ENCODE results near the gene CCDC78.

CCDC78 gene
- 2.2 to 3.9 reads per million in 2 donors for total RNA-seq

DNA sequence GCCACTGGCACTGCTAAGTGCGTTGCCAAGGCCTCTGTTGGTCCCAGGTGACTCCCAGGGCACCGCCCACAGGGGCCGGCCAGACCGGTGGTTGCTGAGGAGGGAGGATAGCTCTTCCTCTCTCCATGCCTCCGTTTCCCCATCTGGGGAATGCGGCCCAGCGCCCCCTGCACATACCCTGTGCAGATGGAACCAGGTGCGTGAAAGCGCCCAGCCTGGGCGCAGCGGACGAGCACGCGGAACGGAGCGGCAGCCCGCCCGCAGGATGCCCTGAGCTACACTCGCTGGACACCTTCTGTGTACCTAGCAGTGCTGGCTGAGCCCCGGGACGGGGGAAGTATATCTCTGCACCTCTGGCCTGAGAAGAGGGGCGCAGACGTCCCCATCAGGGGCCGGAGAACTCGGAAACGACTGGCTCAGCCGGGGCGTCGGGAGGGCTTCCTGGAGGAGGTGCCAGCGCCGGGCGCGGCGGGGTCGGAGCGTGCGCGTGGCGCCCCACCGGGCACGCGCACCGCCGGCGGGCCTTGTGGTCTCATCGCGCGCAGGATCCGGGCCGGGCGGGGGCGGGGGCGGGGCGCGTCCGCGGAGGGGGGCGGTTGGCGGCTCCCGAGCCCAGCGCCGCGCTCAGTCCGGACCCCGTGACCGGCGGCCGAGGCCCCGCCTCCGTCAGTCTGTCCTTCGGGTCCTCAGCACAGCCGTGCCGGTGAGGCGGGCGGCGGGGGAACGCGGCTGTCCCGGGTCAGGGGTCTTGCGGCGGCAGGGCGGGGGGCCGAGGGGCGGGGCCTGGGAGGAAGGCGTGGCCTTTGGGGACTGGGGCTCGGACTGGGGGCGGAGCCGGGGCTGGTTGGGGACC lies at the start of gene CCDC78, which contains the start of gene HAGHL:
Gene CCDC78 (minus strand): TSS at position 6 of the 853 bp plus-strand sequence. CDS start 76 bp downstream, outside the sequence.
Gene HAGHL (plus strand): TSS at position 669 of the 853 bp plus-strand sequence. CDS start 404 bp downstream, outside the sequence.
- DNase-seq: peak; percentile 57

- no peak for DNase-seq
Measured at GRCh38 chr16:775236-775796, 49.1 kb upstream of the CCDC78 start.

GRCh38 chr16:774086-775001 lies 48.1 kb upstream of the CCDC78 start:
- DNase-seq: no peak

DNA sequence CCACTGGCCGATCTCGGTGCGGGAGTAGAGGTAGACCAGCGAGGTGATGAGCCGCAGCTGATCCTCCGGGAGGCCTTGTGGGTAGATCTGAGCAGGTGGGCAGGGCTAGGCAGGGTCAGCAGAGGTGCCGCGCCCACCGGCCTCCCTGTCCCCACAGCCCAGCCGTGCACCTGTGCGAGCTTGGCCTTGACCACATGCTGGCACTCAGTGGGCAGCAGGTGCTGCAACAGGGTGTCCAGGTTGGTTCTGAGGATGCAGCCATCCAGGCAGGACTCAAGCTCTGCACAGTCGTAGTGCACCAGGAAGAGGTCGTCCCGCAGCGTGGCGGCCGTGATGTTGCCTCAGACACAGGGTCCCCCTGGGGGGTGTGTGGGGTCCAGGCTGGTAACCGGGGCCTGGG lies 46.7 kb upstream of the CCDC78 start:
- DNase-seq: no peak

- DNase-seq: no peak
Measured at GRCh38 chr16:770411-770810, 44.2 kb upstream of the CCDC78 start.

DNA sequence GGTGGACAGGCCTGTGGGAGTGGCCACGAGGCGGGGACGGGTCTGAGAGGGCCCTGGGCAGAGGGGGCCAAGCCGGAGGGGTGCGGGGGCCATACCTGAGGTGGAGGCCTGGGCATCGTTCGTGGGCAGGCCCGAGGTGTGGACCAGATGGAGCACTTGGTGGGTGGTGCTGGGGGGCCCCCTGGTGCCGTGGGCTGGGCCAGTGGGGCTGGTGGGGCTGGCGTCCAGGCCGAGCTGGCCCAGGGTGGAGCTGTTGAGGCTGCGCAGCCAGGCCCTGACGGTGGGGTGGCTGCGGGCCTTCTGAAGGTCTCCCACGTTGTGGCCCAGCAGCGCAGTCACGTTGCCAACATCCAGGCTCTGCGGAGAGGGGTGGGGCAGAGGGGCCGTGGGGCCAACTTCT lies 43.7 kb upstream of the CCDC78 start:
- no peak for DNase-seq

GRCh38 chr16:769184-769784 lies 43.0 kb upstream of the CCDC78 start:
- DNase-seq: no peak

DNA sequence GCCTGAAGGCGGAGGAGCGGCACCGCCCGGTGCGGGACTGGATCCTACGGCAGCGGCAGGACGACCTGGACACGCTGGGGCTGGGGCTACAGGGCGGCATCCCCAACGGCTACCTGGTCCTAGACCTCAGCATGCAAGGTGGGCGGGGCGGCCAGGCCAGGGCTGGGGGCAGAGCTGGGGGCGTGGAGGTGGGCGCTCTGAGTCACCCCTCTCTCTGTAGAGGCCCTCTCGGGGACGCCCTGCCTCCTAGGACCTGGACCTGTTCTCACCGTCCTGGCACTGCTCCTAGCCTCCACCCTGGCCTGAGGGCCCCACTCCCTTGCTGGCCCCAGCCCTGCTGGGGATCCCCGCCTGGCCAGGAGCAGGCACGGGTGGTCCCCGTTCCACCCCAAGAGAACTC lies 42.2 kb upstream of the CCDC78 start:
- DNase-seq: no peak

DNA sequence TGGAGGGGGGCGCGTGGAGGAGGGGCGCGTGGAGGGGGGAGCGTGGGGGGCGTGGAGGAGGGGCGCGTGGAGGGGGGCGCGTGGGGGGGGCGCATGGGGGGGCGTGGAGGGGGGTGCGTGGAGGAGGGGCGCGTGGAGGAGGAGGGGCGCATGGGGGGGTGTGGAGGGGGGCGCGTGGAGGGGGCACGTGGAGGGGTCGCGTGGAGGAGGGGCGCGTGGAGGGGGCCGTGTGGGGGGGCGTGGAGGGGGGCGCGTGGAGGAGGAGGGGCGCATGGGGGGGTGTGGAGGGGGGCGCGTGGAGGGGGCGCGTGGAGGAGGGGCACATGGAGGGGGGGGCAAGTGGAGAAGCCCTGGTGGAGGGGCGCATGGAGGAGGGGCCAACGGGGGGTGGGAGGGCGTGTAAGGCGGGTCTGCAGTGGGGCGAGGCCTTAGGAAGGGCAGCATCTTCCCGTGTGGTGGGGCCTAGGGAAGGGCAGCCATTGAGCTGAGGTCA lies 41.5 kb upstream of the CCDC78 start:
- DNase-seq: no peak

DNA sequence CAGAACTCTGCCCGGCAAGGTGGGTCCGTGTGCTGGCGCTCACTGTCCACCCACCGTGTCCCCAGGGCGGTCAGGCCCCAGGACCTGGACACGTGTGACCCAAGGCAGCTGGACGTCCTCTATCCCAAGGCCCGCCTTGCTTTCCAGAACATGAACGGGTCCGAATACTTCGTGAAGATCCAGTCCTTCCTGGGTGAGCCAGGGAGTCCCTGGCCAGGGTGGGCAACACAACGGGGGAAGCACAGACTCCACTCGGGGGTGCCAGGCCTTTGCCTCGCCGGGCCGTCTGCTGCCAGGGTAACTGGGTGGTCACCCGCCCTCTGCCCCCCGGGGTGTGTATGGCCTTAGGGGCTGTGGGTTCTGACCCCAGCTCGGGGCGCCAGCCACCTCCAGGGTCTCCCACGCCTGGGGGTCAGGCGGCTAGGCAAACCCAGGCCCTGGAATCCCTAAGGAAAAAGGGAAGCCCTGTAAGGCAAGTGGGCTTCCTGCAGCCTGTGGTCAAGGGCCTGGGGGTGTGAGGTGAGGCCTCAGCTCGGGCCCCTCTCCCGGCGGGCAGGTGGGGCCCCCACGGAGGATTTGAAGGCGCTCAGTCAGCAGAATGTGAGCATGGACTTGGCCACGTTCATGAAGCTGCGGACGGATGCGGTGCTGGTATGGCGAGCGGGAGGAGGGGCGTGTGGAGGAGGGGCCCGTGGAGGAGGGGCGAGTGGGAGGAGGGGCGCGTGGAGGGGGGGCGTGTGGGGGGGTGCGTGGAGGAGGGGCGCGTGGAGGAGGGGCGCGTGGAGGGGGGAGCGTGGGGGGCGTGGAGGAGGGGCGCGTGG lies 40.8 kb upstream of the CCDC78 start:
- DNase-seq: no peak

DNA sequence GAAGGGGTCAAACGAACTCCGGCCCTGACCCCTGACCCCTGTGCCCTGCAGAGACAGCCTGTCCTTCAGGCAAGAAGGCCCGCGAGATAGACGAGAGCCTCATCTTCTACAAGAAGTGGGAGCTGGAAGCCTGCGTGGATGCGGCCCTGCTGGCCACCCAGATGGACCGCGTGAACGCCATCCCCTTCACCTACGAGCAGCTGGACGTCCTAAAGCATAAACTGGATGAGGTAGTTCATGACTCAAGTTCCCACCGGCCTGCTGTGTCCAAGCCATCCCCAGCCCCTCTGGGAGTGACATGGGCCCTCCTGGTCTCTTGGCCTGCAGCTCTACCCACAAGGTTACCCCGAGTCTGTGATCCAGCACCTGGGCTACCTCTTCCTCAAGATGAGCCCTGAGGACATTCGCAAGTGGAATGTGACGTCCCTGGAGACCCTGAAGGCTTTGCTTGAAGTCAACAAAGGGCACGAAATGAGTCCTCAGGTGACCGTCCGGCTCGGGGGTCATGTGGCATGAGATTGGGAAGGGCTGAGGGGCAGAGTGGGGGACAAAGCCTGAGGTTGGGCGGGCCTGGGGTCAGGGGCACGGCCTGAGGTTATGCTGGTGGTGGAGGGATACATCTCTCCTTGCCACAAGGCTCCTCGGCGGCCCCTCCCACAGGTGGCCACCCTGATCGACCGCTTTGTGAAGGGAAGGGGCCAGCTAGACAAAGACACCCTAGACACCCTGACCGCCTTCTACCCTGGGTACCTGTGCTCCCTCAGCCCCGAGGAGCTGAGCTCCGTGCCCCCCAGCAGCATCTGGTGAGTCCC lies 40.0 kb upstream of the CCDC78 start:
- DNase-seq: no peak

DNA sequence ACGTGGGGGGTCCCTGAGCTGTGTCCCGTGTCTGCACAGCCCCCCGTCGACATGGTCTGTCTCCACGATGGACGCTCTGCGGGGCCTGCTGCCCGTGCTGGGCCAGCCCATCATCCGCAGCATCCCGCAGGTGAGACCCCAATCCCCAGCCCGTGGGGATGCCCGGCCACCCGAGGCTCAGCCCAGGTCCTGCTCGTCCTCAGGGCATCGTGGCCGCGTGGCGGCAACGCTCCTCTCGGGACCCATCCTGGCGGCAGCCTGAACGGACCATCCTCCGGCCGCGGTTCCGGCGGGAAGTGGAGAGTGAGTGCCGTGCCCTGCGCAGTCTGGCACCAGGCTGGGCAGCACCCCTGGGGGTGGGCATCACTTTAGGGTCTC lies 39.2 kb upstream of the CCDC78 start:
- DNase-seq: no peak

DNA sequence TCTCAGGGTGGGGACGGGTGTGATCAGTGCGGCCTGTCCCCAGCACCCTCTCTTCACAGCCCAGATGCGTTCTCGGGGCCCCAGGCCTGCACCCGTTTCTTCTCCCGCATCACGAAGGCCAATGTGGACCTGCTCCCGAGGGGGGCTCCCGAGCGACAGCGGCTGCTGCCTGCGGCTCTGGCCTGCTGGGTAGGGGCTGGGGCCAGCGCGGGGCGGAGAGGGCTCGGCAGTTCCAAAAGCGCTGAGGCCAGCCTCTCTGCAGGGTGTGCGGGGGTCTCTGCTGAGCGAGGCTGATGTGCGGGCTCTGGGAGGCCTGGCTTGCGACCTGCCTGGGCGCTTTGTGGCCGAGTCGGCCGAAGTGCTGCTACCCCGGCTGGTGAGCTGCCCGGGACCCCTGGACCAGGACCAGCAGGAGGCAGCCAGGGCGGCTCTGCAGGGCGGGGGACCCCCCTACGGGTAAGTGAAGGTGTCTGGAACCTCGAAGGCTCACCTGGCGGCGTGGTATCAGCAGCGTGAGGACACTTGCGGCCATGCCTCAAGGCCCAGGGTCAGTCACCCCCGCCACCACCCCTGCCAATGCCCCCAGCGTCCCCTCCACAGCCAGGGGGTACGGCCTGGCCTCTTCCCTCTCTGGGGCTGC lies 38.7 kb upstream of the CCDC78 start:
- DNase-seq: no peak

- DNase-seq: no peak
Measured at GRCh38 chr16:764184-764750, 38.0 kb upstream of the CCDC78 start.

GRCh38 chr16:763369-764183 lies 37.3 kb upstream of the CCDC78 start:
- DNase-seq: no peak

GRCh38 chr16:762595-763268 lies 36.5 kb upstream of the CCDC78 start:
- DNase-seq: no peak

- DNase-seq: no peak
Measured at GRCh38 chr16:761625-762513, 35.6 kb upstream of the CCDC78 start.

All from T-helper 9 cell (primary cell).